Endodermal cell (in vitro differentiated cells): Measurements from ENCODE around the gene IQCK. TPM values are rescaled to one million over a fixed set of nuclear protein-coding genes. Genes with fewer than 3 reads are reported as not detected.

Source experiments
- DNase-seq: peaks from one replicate; pipeline ENCODE4 v3.0.0-alpha.2; 2017
- H3K27ac ChIP-seq: 2 replicates; pipeline ENCODE4 v1.5.1; 2013; ENCODE audit warnings: mild to moderate bottlenecking, low read depth, low read length, moderate library complexity
- H3K27me3 ChIP-seq: 2 replicates; pipeline ENCODE4 v1.6.1; 2013; ENCODE audit warnings: mild to moderate bottlenecking, low read length, moderate library complexity; ENCODE audit not compliant: insufficient read depth, control insufficient read depth, poor library complexity, severe bottlenecking
- H3K36me3 ChIP-seq: 2 replicates; pipeline ENCODE4 v1.7.0; 2013; ENCODE audit warnings: mild to moderate bottlenecking, low read length, moderate library complexity; ENCODE audit not compliant: control insufficient read depth, insufficient read depth
- H3K4me1 ChIP-seq: one replicate; pipeline ENCODE4 v1.7.0; 2013; ENCODE audit warnings: low read length; ENCODE audit not compliant: control insufficient read depth, insufficient read depth
- H3K4me3 ChIP-seq: 2 replicates; pipeline ENCODE4 v1.5.1; 2013; ENCODE audit warnings: mild to moderate bottlenecking, low read length, moderate library complexity
- H3K9ac ChIP-seq: 2 replicates; pipeline ENCODE4 v1.6.1; 2013; ENCODE audit warnings: mild to moderate bottlenecking, low read length, moderate library complexity; ENCODE audit not compliant: poor library complexity, severe bottlenecking; ENCODE audit errors: extremely low read depth
- H3K9me3 ChIP-seq: 2 replicates; pipeline ENCODE4 v1.6.1; 2013; ENCODE audit warnings: mild to moderate bottlenecking, low read length, moderate library complexity; ENCODE audit not compliant: control insufficient read depth
- H3K27ac Mint-ChIP-seq: 2 replicates; pipeline ENCODE4 v1.8.0; 2020; ENCODE audit warnings: mixed read lengths
- H3K27me3 Mint-ChIP-seq: 2 replicates; pipeline ENCODE4 v1.8.0; 2021; ENCODE audit warnings: mild to moderate bottlenecking, mixed read lengths; ENCODE audit not compliant: insufficient read depth
- H3K36me3 Mint-ChIP-seq: 2 replicates; pipeline ENCODE4 v1.8.0; 2020; ENCODE audit warnings: low read depth, mixed read lengths
- H3K4me1 Mint-ChIP-seq: 2 replicates; pipeline ENCODE4 v1.8.0; 2020; ENCODE audit warnings: mixed read lengths
- H3K4me3 Mint-ChIP-seq: 2 replicates; pipeline ENCODE4 v1.8.0; 2020; ENCODE audit warnings: mild to moderate bottlenecking, moderate library complexity, mixed read lengths
- H3K9me3 Mint-ChIP-seq: 2 replicates; pipeline ENCODE4 v1.8.0; 2020; ENCODE audit warnings: mild to moderate bottlenecking, mixed read lengths
- CTCF ChIP-seq: fragments of 200-600 bp; sonication (generic); conservative IDR thresholded peaks from 2 replicates; pipeline ENCODE4 v1.5.0; 2021; ENCODE audit warnings: antibody characterized with exemption, mild to moderate bottlenecking
- WGBS, 2 experiments: methylation state at CpG; one replicate each; pipeline versions ENCODE4 v1.1.5 to v1.1.7; 2013; ENCODE audit warnings: missing lambda C conversion rate in 2 of 2, mixed read lengths in 1 of 2; ENCODE audit not compliant: insufficient coverage in 1 of 2, insufficient read length in 1 of 2; 5-methylcytosine and 5-hydroxymethylcytosine counted together
- total RNA-seq, 2 donors: library from RNA; stranded (reverse); fragmentation: NEBNext Ultra II Directional in 1 of 2; extraction: Animal tissue kit (Norgen Biotek cat#: 25700) in 1 of 2; gene quantifications; 2 replicates in 1 of 2; 3 replicates in 1 of 2; pipeline ENCODE4 v1.2.1, GENCODE V29; 2021

Gene IQCK
- total RNA-seq, 2 donors from 2014 or later: 21.1 to 30.1 TPM

- no peak for TF ChIP-seq CTCF
Observed at GRCh38 chr16:19892902-19893301, 174.8 kb downstream of the IQCK start.

GRCh38 chr16:19894586-19894985 is 176.5 kb downstream of the IQCK start:
- Histone ChIP-seq H3K4me3 (no peak overlapping the region), H3K27ac (no peak overlapping the region), H3K9me3 (peaks cover 8% of the 10 kb centered on the region), H3K27me3 (no peaks in the 10 kb centered on the region), H3K4me1 (no peaks in the 10 kb centered on the region), H3K36me3 (no peaks in the 10 kb centered on the region), H3K9ac (no peak overlapping the region)
- 89 to 93% methylated on average over 5 to 7 of the region's 7 CpGs for WGBS, 2 experiments
- DNase-seq: no peak
- Mint-ChIP-seq H3K27me3 (peaks cover 2% of the 10 kb centered on the region), H3K36me3 (no peaks in the 10 kb centered on the region), H3K9me3 (peaks cover 7% of the 10 kb centered on the region), H3K27ac (no peak overlapping the region), H3K4me1 (peaks cover 14% of the 10 kb centered on the region), H3K4me3 (no peak overlapping the region)
- no peak for TF ChIP-seq CTCF

More at GRCh38 chr16:19892902-19893301, 174.8 kb downstream of the IQCK start:
- Mint-ChIP-seq H3K4me1 (peaks cover 10% of the 10 kb centered on the region), H3K4me3 (no peak overlapping the region), H3K36me3 (no peaks in the 10 kb centered on the region), H3K27me3 (no peaks in the 10 kb centered on the region), H3K9me3 (peaks cover 7% of the 10 kb centered on the region), H3K27ac (peak overlapping the region; percentile 12)
- Histone ChIP-seq H3K36me3 (no peaks in the 10 kb centered on the region), H3K4me1 (no peaks in the 10 kb centered on the region), H3K9ac (no peak overlapping the region), H3K27ac (no peak overlapping the region), H3K4me3 (no peak overlapping the region), H3K27me3 (no peaks in the 10 kb centered on the region), H3K9me3 (peaks cover 8% of the 10 kb centered on the region)
- no peak for DNase-seq
- WGBS, 2 experiments: 92 to 96% methylated on average over 11 to 12 of the region's 12 CpGs

- H3K9me3 Mint-ChIP-seq: peaks cover 3% of the 10 kb centered on the region
- no peak overlapping the region for H3K4me3 ChIP-seq
- H3K27me3 Mint-ChIP-seq: peaks cover 2% of the 10 kb centered on the region
- TF ChIP-seq CTCF: no peak
- H3K9ac ChIP-seq: no peak overlapping the region
- no peaks in the 10 kb centered on the region for H3K36me3 ChIP-seq
- H3K27ac Mint-ChIP-seq: no peak overlapping the region
- peaks cover 8% of the 10 kb centered on the region for H3K9me3 ChIP-seq
- H3K27ac ChIP-seq: no peak overlapping the region
- WGBS, 2 experiments: 60 to 93% methylated on average over 1 to 4 of the region's 5 CpGs
- no peak for DNase-seq
- H3K27me3 ChIP-seq: no peaks in the 10 kb centered on the region
- peaks cover 18% of the 10 kb centered on the region for H3K4me1 Mint-ChIP-seq
- no peak overlapping the region for H3K4me3 Mint-ChIP-seq
- no peaks in the 10 kb centered on the region for H3K4me1 ChIP-seq
- no peaks in the 10 kb centered on the region for H3K36me3 Mint-ChIP-seq
Observed at GRCh38 chr16:19896951-19897350, 178.9 kb downstream of the IQCK start.
